NCI-H774 (cell line): ENCODE measurements around the gene SCAMP5.
A peak's percentile ranks its signal among the peaks of the same experiment; 100 is the strongest.

Source experiments
- DNase-seq: peaks from one replicate; lab custom pipeline; 2025; lab: John Stamatoyannopoulos, UW

Gene SCAMP5

GRCh38 chr15:74977599-74977998 is 17.8 kb upstream of the SCAMP5 start:
- no peak for DNase-seq

GRCh38 chr15:74978077-74978476 is 17.3 kb upstream of the SCAMP5 start:
- no peak for DNase-seq

DNA sequence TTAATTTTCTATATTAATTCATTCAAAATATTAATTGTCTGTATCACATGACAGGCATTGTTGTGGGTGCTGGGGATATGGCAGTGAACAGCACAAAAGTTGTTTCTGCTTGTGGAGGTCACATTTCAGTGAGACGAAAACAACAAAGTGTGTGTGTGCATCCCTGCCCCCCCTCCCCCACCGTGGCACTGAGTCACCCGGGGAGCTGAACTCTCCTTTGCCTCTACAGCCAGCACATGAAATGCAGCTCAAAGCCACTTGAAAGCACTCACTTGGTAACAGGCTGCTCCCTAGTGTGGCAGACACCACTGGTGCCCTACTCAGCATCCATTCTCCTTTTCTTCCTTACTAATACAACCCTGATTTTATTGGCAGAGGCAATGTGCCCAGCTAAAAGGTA is 16.9 kb upstream of the SCAMP5 start:
- no peak for DNase-seq

DNA sequence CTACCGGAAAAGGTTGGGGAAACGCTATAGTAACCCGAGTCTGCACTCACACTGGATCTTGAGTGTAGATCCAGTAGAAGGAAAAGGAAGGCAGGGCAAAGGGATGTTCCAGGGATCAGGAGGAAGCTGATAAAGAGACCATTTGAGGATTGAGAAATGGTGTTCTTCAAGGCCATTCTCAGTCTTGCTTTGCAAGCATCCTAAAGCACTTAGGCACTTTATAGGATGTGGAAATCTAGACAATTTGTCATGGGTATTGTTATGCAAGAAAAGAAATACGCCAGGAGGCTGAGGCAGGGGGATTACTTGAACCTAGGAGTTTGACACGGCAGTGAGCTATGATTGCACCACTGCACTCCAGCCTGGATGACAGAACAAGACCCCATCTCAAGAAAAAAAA is 13.2 kb upstream of the SCAMP5 start:
- DNase-seq: no peak

DNA sequence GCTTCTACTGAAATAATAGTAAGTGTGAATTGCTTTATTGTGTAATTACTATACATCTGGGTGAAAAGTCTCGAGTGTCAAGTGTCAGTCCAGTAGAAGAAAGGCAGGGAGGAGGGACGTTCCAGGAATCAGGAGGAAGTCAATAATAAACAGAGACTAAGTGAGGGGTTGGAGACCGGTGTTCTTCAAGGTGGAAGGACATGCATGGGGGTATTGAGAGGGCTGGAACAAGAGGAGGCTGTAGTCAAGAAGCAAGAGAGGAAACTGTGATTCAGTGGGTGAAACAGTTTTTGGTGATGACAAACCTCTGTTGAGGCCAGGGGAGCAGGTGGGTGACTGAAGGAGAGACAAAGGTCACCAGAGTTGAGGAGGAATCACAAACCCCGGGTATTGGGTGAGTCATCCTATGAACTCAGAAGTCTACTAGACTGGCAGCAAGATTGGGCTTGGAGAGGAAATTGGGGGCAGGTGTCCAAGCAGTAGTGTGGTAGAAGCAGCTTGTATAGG is 11.6 kb upstream of the SCAMP5 start:
- DNase-seq: no peak

DNA sequence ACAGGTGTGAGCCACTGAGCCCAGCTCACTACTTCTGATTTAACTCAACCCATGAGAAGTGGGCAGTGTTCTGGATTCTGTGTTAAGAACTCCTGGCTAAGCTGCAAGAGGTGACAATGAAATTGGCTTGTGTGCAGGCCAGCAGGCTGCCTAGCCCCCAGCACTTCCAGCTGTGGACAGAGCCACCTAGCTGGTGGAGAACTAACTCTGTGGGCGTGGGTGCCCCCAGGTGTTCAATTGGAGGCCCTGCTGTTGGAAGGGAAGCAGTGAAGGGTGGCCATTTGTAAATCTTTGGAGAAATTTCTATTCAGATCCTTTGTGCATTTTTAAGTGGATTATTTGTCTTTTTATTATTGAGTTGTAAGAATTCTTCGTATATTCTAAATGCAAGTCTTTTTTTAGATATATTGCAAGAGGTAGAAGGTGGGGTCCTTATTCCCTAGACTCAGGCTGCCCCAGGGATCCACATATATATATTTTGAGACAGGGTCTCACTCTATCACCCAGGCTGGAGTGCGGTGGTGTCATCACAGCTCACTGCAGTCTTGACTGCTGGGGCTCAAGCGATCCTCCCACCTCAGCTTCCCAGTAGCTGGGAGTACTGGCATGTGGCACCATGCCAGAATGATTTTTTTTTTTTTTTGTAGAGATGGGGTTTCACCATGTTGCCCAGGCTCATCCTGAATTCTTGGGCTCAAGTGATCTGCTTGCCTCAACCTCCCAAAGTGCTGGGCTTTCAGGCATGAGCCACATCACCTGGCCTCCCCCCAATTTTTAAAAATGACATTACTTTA is 7.2 kb upstream of the SCAMP5 start:
- DNase-seq: peak; percentile 23

DNA sequence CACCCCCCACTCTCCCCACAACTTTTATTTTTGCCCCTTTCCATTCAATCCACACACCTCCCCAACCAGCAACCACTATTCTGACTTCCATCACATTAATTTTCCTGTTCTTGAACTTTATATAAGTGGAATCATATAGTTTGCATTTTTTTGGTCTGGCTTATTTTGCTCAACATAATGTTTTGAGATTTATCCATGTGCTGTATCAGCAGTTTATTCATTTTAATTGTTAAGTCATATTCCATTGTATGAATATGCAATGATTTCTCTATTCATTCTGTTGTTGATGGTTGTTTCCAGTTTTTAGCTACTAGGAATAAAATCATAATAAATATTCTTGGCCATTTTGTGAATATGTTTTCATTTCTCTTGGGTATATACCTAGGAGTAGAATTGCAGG is 5.8 kb upstream of the SCAMP5 start:
- DNase-seq: no peak

- DNase-seq: no peak
Observed at GRCh38 chr15:74992619-74993018, 2.7 kb upstream of the SCAMP5 start.

- no peak for DNase-seq
Observed at GRCh38 chr15:74994236-74994635, 1.1 kb upstream of the SCAMP5 start.

GRCh38 chr15:74994685-74995084 is 678 bp upstream of the SCAMP5 start:
- DNase-seq: no peak

- DNase-seq: peak; percentile 41
Observed at GRCh38 chr15:74995779-74996765, 709 bp downstream of the SCAMP5 start.

GRCh38 chr15:74997141-74997540 is 1.8 kb downstream of the SCAMP5 start:
- DNase-seq: no peak

- DNase-seq: no peak
Observed at GRCh38 chr15:74997543-74997942, 2.2 kb downstream of the SCAMP5 start.

GRCh38 chr15:75001310-75001709 is 5.9 kb downstream of the SCAMP5 start:
- no peak for DNase-seq

- no peak for DNase-seq
Observed at GRCh38 chr15:75002398-75002797, 7.0 kb downstream of the SCAMP5 start.

DNA sequence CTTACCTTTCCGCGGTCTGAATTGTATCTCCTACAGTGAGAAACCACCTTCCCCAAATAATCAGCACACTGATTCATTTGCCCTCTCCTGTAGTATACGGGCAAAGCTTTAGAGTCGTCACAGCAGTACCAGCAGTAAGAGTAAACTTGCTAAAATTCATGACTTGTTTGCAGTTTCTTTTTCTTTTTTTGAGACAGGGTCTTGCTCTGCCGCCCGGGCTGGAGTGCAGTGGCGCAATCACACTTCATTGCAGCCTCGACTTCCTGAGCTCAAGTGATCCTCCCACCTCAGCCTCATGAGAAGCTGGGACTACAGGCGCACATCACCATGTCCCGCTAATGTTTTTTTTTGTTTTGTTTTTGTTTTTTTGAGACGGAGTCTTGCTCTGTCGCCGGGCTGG is 11.9 kb downstream of the SCAMP5 start:
- DNase-seq: no peak

DNA sequence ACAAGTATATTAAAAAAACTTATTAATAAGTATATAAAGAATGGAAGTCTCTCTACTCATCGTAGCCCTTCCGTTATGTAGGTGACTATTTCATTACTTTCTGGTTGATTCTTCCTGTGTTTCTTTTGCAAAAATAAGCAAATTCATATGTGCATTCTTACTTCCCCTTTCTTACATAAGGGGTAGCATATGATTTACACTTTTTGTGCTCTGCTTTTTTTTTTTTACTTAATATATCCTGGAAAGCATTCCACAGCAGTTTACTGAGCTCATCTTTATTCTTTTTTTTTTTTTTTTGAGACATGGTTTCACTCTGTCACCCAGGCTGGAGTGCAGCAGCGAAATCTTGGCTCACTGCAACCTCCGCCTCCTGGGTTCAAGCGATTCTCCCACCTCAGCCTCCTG is 12.9 kb downstream of the SCAMP5 start:
- DNase-seq: no peak

GRCh38 chr15:75008629-75009326 is 13.4 kb downstream of the SCAMP5 start:
- DNase-seq: no peak

GRCh38 chr15:75016431-75016830 is 21.1 kb downstream of the SCAMP5 start:
- DNase-seq: no peak

- no peak for DNase-seq
Observed at GRCh38 chr15:75019916-75020315, 24.6 kb downstream of the SCAMP5 start.

DNA sequence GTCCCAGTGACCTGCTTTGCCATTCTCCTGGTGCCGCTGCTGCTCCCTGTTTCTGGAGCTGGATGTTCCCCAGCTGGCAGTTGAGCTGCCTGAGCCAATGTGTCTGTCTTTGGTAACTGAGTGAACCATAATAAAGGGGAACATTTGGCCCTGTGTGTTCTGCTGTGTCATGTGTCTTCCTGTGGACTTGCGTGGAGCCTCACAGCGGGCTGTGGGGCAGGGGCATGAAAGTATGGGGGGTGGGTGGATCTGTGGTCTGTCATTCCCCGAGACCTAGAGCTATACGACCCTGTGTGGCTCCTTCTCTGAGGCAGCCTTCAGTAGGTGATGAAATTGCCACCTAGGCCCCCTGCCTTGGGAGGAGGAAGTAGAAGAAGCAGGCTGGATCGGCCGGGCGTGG is 26.0 kb downstream of the SCAMP5 start:
- no peak for DNase-seq

DNA sequence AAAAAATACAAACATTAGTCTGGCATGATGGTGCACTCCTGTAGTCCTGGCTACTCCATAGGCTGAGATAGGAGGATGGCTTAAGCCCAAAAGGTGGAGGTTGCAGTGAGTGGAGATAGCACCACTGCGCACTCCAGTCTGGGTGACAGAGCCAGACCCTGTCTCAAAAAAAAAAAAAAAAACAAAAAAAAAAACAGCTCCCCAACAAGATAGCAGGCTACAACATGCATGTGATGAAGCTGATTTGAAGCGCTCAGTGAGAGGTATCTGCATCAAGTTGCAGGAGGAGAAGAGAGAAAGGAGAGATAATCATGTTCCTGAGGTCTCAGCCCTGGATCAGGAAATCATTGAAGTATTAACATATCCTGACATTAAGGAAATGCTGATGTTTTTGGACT is 27.4 kb downstream of the SCAMP5 start:
- no peak for DNase-seq
